ENCODE results near the gene YPEL3.

Gene YPEL3

DNA sequence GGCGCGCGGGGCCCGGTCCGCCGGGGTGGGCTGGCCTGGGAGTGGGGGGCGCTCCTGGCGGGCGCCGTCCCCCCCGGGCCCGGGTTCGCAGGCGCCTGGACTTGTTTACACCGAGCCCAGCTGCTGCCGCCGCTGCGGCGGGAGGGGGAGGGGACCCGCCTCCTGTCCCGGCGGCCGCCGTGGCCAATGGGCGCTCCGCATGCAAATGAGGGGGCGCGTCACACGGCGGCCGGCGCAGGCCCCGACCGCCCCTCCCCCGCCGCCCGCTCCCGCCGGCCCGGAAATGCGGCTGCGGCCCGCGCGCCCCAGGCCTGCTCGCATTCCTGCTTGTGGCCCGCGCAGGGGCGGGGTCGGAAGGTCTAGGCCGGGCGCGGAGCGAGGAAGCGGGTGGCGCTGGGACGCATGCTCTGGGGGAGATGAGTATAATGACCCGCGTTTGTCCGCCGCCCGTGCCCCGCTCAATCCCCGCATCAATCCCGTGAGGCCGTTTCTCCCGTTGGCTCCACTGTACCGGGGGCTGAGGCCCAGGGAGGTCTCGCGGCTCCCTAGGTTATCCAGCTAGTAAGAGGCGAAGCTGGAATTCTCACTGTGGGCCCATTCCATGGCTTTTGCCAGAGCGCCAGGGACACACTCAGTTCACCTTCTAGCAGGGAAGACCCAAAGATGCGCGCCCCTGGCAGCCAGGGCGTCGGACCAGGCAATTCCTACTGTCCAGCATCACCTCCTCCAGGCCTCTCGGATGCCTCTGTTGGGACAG lies at the start of gene YPEL3:
YPEL3 (minus strand) TSS at position 109 of the 757 bp plus-strand sequence. CDS start 731 bp downstream, outside the sequence.
- H3K4me3 ChIP-seq (ENCODE audit: control insufficient read depth, low read depth, low read length) = peak within 1 kb of the TSS; percentile 48
- TF ChIP-seq, protein P1, sequence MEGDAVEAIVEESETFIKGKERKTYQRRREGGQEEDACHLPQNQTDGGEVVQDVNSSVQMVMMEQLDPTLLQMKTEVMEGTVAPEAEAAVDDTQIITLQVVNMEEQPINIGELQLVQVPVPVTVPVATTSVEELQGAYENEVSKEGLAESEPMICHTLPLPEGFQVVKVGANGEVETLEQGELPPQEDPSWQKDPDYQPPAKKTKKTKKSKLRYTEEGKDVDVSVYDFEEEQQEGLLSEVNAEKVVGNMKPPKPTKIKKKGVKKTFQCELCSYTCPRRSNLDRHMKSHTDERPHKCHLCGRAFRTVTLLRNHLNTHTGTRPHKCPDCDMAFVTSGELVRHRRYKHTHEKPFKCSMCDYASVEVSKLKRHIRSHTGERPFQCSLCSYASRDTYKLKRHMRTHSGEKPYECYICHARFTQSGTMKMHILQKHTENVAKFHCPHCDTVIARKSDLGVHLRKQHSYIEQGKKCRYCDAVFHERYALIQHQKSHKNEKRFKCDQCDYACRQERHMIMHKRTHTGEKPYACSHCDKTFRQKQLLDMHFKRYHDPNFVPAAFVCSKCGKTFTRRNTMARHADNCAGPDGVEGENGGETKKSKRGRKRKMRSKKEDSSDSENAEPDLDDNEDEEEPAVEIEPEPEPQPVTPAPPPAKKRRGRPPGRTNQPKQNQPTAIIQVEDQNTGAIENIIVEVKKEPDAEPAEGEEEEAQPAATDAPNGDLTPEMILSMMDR (conservative IDR thresholded peaks at IDR 0.05; ENCODE audit: control insufficient read depth, insufficient read depth, low read depth, low read length) = no peak
- DNase-seq (ENCODE audit: low read depth) = peak; percentile 79

DNA sequence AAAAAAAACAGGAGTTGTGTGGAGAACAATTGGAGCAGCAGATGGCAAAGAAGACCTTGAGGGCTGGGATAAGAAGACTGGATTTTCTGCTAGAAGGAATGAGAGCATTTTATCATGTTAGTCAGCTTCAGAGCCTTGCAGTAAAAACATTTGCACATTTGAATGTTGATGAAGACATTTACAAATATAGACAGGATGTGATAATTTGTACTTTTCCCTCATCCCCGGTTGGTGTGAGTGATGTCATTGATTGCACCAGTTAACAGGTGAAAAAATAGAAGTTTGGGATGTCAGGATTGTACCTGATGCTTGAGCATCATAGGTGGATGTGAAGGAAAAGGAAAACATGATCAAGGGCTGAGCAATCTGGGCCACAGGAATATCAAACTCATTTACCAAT lies 49.6 kb upstream of the YPEL3 start:
- no peak for DNase-seq (ENCODE audit: low read depth)
- no peak overlapping the region for H3K4me3 ChIP-seq (ENCODE audit: control insufficient read depth, low read depth, low read length)
- TF ChIP-seq, protein P1 (conservative IDR thresholded peaks at IDR 0.05; ENCODE audit: control insufficient read depth, insufficient read depth, low read depth, low read length) = no peak

DNA sequence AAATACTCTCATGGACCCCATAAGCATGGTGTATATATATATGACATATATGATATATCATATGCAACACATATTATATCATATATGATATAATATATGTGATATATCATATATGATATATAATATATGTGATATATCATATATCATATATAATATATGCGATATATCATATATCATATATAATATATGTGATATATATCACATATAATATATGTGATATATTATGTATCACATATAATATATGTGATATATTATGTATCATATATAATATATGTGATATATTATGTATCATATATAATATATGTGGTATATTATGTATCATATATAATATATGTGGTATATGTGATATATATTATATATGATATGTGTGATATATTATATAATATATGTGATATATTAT lies 48.9 kb upstream of the YPEL3 start:
- H3K4me3 ChIP-seq (ENCODE audit: control insufficient read depth, low read depth, low read length) = no peak overlapping the region
- no peak for DNase-seq (ENCODE audit: low read depth)
- TF ChIP-seq, protein P1 (conservative IDR thresholded peaks at IDR 0.05; ENCODE audit: control insufficient read depth, insufficient read depth, low read depth, low read length) = no peak

DNA sequence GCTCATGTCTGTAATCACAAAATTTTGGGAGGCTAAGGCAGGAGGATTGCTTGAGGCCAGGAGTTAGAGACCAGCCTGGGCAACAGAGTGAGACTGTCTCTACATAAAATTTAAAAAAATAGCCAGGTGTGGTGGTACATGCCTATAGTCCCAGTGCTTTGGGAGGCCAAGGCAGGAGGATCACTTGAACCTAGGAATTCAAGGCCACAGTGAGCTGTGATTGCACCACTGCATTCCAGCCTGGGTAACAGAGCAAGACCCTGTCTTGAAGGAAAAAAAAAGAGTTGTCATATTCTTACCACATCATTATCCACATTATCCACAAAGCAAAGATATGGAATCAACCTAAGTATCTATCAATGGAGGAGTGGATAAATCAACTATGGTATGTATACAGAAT lies 48.0 kb upstream of the YPEL3 start:
- no peak for DNase-seq (ENCODE audit: low read depth)
- TF ChIP-seq, protein P1 (conservative IDR thresholded peaks at IDR 0.05; ENCODE audit: control insufficient read depth, insufficient read depth, low read depth, low read length) = no peak
- no peak overlapping the region for H3K4me3 ChIP-seq (ENCODE audit: control insufficient read depth, low read depth, low read length)

DNA sequence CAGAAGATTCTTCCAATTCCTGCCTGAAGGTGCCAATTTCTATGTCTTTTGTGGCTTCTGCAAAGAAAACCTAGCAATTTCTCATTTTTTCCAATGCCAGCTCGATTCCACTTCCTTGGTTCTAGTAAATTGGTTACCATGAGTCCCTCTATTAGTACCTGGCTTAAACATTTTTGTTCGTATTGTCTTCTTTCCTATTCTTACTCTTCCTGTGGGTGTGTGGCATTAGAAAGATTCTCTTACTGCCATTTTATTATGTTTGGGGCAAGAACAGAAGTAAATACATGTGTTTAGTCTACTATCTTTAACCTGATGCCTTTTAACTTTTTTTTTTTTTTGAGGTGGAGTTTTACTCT lies 47.3 kb upstream of the YPEL3 start:
- TF ChIP-seq, protein P1 (conservative IDR thresholded peaks at IDR 0.05; ENCODE audit: control insufficient read depth, insufficient read depth, low read depth, low read length) = no peak
- DNase-seq (ENCODE audit: low read depth) = no peak
- H3K4me3 ChIP-seq (ENCODE audit: control insufficient read depth, low read depth, low read length) = no peak overlapping the region

GRCh38 chr16:30142672-30143346 lies 46.8 kb upstream of the YPEL3 start:
- no peak overlapping the region for H3K4me3 ChIP-seq (ENCODE audit: control insufficient read depth, low read depth, low read length)
- TF ChIP-seq, protein P1 (conservative IDR thresholded peaks at IDR 0.05; ENCODE audit: control insufficient read depth, insufficient read depth, low read depth, low read length) = peak; percentile 1
- no peak for DNase-seq (ENCODE audit: low read depth)

Measured in fibroblast of mammary gland (primary cell).